Upper lobe of left lung (tissue), 4 donors: ENCODE data around the gene NCK2.

Experiments
- EP300 ChIP-seq, 4 donors: sonication (generic); formaldehyde crosslinking; IDR thresholded peaks; one replicate each; pipeline ENCODE4 v1.5.1; 2017; ENCODE audit warnings: antibody characterized with exemption in 4 of 4, control low read depth in 2 of 4
- TF ChIP-seq, protein P1 (sequence below), 6 experiments: fragments of 450-650 bp in 4 of 6; fragments of 200-600 bp in 2 of 6; sonication (generic) in 2 of 6; IDR thresholded peaks; one replicate each; pipeline ENCODE4 v1.5.1; 2016 to 2019; ENCODE audit warnings: antibody characterized with exemption in 6 of 6

DNA sequence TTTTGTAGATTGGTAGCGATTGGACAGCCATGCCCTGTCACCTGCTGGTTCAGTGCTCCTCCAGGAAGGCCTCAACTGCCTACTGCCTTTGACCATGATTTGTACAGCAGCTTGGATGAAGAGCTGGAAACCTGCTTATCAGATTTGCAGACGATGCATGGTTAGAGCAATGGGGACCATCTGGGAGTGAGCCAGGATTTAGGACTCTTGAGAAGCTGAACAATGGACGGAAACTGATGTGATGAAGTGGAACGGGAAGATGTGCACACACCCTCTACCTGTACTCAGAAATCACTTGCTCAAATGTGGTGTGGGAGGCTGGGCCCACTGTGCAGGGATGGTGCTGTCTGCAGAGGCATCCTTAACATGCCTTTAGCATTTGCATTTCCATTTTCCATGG is 57.2 kb downstream of the NCK2 start:
- TF ChIP-seq, protein P1, sequence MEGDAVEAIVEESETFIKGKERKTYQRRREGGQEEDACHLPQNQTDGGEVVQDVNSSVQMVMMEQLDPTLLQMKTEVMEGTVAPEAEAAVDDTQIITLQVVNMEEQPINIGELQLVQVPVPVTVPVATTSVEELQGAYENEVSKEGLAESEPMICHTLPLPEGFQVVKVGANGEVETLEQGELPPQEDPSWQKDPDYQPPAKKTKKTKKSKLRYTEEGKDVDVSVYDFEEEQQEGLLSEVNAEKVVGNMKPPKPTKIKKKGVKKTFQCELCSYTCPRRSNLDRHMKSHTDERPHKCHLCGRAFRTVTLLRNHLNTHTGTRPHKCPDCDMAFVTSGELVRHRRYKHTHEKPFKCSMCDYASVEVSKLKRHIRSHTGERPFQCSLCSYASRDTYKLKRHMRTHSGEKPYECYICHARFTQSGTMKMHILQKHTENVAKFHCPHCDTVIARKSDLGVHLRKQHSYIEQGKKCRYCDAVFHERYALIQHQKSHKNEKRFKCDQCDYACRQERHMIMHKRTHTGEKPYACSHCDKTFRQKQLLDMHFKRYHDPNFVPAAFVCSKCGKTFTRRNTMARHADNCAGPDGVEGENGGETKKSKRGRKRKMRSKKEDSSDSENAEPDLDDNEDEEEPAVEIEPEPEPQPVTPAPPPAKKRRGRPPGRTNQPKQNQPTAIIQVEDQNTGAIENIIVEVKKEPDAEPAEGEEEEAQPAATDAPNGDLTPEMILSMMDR (IDR thresholded peaks at IDR 0.05) = no peak
- no peak for TF ChIP-seq EP300 (IDR thresholded peaks at IDR 0.05)
